Stomach smooth muscle (tissue), 2 donors: ENCODE results near the gene VAC14.

Source experiments
- H3K27ac ChIP-seq: one replicate; pipeline ENCODE4 v1.7.0; 2013; ENCODE audit warnings: mild to moderate bottlenecking, low read length, inconsistent platforms
- H3K27me3 ChIP-seq, 2 donors: one replicate each; pipeline ENCODE4 v1.7.0; 2013; ENCODE audit warnings: low read length in 2 of 2; ENCODE audit not compliant: insufficient read depth in 2 of 2, control insufficient read depth in 1 of 2
- H3K36me3 ChIP-seq, 2 donors: one replicate each; pipeline ENCODE4 v1.7.0; 2013; ENCODE audit warnings: low read length in 2 of 2; ENCODE audit not compliant: control insufficient read depth in 2 of 2, insufficient read depth in 2 of 2
- H3K4me1 ChIP-seq: one replicate; pipeline ENCODE4 v1.7.0; 2013; ENCODE audit warnings: low read length; ENCODE audit not compliant: control insufficient read depth, insufficient read depth
- H3K4me3 ChIP-seq, 2 donors: one replicate each; pipeline ENCODE4 v1.7.0; 2013; ENCODE audit warnings: low read length in 2 of 2
- H3K9ac ChIP-seq, 2 donors: one replicate each; pipeline ENCODE4 v1.7.0; 2013; ENCODE audit warnings: low read length in 2 of 2, mild to moderate bottlenecking in 1 of 2
- H3K9me3 ChIP-seq, 2 donors: one replicate each; pipeline ENCODE4 v1.7.0; 2013; ENCODE audit warnings: low read length in 2 of 2; ENCODE audit not compliant: control insufficient read depth in 2 of 2
- donor health status: healthy.
- donor health status: Pancreatic carcinoma.

The VAC14 gene

GRCh38 chr16:70685061-70685937, 115.7 kb downstream of the VAC14 start:
- Histone ChIP-seq H3K27ac (peak overlapping the region; percentile 76), H3K27me3 (no peaks in the 10 kb centered on the region), H3K36me3 (peaks cover 0 to 8% of the 10 kb centered on the region in 2 donors), H3K4me3 (peak overlapping the region; percentile 89 to 91), H3K4me1 (peaks cover 89% of the 10 kb centered on the region), H3K9me3 (no peaks in the 10 kb centered on the region), H3K9ac (peak overlapping the region; percentile 74 to 82)

GRCh38 chr16:70684146-70685060, 116.6 kb downstream of the VAC14 start:
- peaks cover 0 to 8% of the 10 kb centered on the region in 2 donors for H3K36me3 ChIP-seq
- no peaks in the 10 kb centered on the region for H3K9me3 ChIP-seq
- H3K4me3 ChIP-seq = peak overlapping the region; percentile 89 to 91
- peak overlapping the region; percentile 74 to 82 for H3K9ac ChIP-seq
- peak overlapping the region; percentile 76 for H3K27ac ChIP-seq
- H3K4me1 ChIP-seq = peaks cover 87% of the 10 kb centered on the region
- no peaks in the 10 kb centered on the region for H3K27me3 ChIP-seq

GRCh38 chr16:70683146-70683944, 117.6 kb downstream of the VAC14 start:
- Histone ChIP-seq H3K4me1 (peaks cover 85% of the 10 kb centered on the region), H3K27me3 (no peaks in the 10 kb centered on the region), H3K9me3 (no peaks in the 10 kb centered on the region), H3K27ac (peak overlapping the region; percentile 76), H3K36me3 (peaks cover 9 to 14% of the 10 kb centered on the region in 2 donors), H3K4me3 (peak overlapping the region; percentile 89 to 91), H3K9ac (peak overlapping the region; percentile 68 to 82)

GRCh38 chr16:70682239-70683145, 118.5 kb downstream of the VAC14 start:
- Histone ChIP-seq H3K9ac (peak overlapping the region; percentile 13 to 82), H3K4me3 (peak overlapping the region; percentile 49 to 89), H3K27me3 (no peaks in the 10 kb centered on the region), H3K4me1 (peaks cover 77% of the 10 kb centered on the region), H3K36me3 (peaks cover 14 to 22% of the 10 kb centered on the region in 2 donors), H3K9me3 (no peaks in the 10 kb centered on the region), H3K27ac (peak overlapping the region; percentile 76)

GRCh38 chr16:70681382-70682238, 119.3 kb downstream of the VAC14 start:
- H3K9ac ChIP-seq = peak overlapping the region; percentile 55 to 82
- no peaks in the 10 kb centered on the region for H3K9me3 ChIP-seq
- peaks cover 22 to 28% of the 10 kb centered on the region in 2 donors for H3K36me3 ChIP-seq
- H3K27ac ChIP-seq = peak overlapping the region; percentile 76
- H3K4me3 ChIP-seq = peak overlapping the region; percentile 49 to 89
- no peaks in the 10 kb centered on the region for H3K27me3 ChIP-seq
- peaks cover 68% of the 10 kb centered on the region for H3K4me1 ChIP-seq

GRCh38 chr16:70680495-70681381, 120.2 kb downstream of the VAC14 start:
- peak overlapping the region; percentile 31 to 89 for H3K4me3 ChIP-seq
- peak overlapping the region; percentile 36 to 82 for H3K9ac ChIP-seq
- H3K9me3 ChIP-seq = no peaks in the 10 kb centered on the region
- no peaks in the 10 kb centered on the region for H3K27me3 ChIP-seq
- H3K27ac ChIP-seq = peak overlapping the region; percentile 78
- peaks cover 31 to 36% of the 10 kb centered on the region in 2 donors for H3K36me3 ChIP-seq
- peaks cover 67% of the 10 kb centered on the region for H3K4me1 ChIP-seq

GRCh38 chr16:70679671-70680494, 121.1 kb downstream of the VAC14 start:
- peak overlapping the region in 1 of 2 donors; percentile 22 for H3K4me3 ChIP-seq
- peak overlapping the region in 1 of 2 donors; percentile 33 for H3K9ac ChIP-seq
- peak overlapping the region; percentile 78 for H3K27ac ChIP-seq
- H3K27me3 ChIP-seq = no peaks in the 10 kb centered on the region
- no peaks in the 10 kb centered on the region for H3K9me3 ChIP-seq
- H3K36me3 ChIP-seq = peaks cover 34 to 39% of the 10 kb centered on the region in 2 donors
- H3K4me1 ChIP-seq = peaks cover 67% of the 10 kb centered on the region
